ENCODE data around the gene ANTKMT. TPM values are rescaled to one million over a fixed set of nuclear protein-coding genes. Genes with fewer than 3 reads are reported as not detected.
"Not testable (repeated sequence)": the region's sequence is repeated elsewhere in the genome, so short reads cannot be mapped to it uniquely, and the experiment has no call there.

ANTKMT gene
- total RNA-seq, 6 experiments from 2014 or later = 19.7 to 56.0 (median 28.2) TPM

DNA sequence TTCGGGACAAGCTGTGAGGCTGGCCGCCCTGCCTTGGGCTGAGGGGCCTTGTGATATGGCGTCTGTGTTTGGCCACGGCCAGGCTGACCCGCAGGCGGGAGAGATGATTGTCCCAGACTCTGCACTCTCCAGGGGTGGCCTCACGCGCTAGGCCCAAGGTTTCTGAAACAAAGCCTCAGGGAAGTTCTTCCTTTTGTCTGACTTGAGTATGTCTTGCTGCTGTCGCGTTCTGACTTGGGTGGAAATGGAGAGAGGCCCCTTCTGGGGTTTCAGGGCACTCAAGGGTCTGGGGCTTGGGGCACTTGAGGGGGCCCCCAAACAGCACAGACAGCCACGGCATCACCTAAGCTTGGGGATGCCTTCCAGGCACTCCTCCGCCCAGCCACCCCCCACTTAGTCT lies 9.9 kb upstream of the ANTKMT start:
- H3K4me1 ChIP-seq = peaks cover 0 to 13% (median 0%) of the 10 kb centered on the region in 4 donors
- TF ChIP-seq, protein P1, sequence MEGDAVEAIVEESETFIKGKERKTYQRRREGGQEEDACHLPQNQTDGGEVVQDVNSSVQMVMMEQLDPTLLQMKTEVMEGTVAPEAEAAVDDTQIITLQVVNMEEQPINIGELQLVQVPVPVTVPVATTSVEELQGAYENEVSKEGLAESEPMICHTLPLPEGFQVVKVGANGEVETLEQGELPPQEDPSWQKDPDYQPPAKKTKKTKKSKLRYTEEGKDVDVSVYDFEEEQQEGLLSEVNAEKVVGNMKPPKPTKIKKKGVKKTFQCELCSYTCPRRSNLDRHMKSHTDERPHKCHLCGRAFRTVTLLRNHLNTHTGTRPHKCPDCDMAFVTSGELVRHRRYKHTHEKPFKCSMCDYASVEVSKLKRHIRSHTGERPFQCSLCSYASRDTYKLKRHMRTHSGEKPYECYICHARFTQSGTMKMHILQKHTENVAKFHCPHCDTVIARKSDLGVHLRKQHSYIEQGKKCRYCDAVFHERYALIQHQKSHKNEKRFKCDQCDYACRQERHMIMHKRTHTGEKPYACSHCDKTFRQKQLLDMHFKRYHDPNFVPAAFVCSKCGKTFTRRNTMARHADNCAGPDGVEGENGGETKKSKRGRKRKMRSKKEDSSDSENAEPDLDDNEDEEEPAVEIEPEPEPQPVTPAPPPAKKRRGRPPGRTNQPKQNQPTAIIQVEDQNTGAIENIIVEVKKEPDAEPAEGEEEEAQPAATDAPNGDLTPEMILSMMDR (IDR thresholded peaks at IDR 0.05) = no peak
- TF ChIP-seq POLR2A (IDR thresholded peaks at IDR 0.05) = no peak
- H3K27me3 ChIP-seq = no peaks in the 10 kb centered on the region
- ATAC-seq (no peak), DNase-seq (no peak)
- H3K27ac ChIP-seq = no peak overlapping the region
- 38% methylated on average over 2 of the region's 12 CpGs for WGBS (ENCODE audit: insufficient coverage, low coverage, low lambda C conversion rate, missing lambda C conversion rate)
- intact Hi-C loops (cut with DNase I) = loop anchor here (5.0 kb wide), 2 partner anchors 76 to 341 kb away; partner anchors contain the start of genes CHTF18 (in 1 of the 2) and RPUSD1 (in 1 of the 2)
- H3K4me3 ChIP-seq = no peak overlapping the region
- H3K9me3 ChIP-seq = no peaks in the 10 kb centered on the region
- H3K36me3 ChIP-seq = no peaks in the 10 kb centered on the region

DNA sequence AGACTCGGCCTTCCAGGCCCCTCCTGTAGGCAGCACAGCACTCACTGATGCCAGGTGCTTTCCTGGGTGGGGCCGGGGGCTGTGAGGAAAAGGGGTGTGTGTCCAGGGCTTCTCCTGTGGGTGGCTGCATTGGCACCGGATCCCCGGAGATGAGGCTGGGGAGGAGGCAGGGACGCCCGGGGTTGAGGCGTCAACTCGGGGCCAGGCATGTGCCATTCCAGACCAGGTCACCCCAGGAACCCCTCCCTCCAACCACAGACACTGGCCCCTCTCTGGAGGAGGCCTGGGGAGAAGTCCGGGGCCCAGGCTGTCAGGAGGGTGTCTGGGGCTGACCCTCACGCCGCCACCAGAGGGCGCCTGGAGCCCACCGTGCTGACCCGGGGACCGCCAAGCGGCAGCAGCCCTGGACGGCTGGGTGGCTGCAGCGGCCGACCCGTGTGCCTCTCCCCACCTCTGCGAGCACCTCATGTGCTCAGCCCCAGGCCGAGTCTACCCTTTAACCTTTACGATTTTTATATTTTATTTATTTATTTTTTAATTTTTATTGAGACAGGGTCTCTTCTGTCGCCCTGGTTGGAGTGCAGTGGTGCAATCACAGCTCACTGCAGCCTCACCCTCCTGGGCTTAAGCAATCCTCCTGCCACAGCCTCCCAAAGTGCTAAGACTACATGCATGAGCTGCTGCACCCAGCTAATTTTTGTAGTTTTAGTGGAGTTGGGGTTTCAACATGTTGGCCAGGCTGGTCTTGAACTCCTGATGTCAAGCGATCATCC lies 9.2 kb upstream of the ANTKMT start:
- Histone ChIP-seq H3K4me3 (no peak overlapping the region), H3K4me1 (peaks cover 0 to 20% (median 2%) of the 10 kb centered on the region in 4 donors), H3K36me3 (no peaks in the 10 kb centered on the region), H3K27ac (no peak overlapping the region), H3K27me3 (no peaks in the 10 kb centered on the region), H3K9me3 (no peaks in the 10 kb centered on the region)
- DNase-seq (peak; percentile 82 to 86 (median 86)), ATAC-seq (peak; percentile 70 to 75 (median 72))
- no peak for TF ChIP-seq POLR2A (IDR thresholded peaks at IDR 0.05)
- TF ChIP-seq, protein P1 (IDR thresholded peaks at IDR 0.05) = peak; percentile 91 to 96 (median 94)
- intact Hi-C loops (cut with DNase I) = loop anchor here (5.0 kb wide), 2 partner anchors 76 to 341 kb away; partner anchors contain the start of genes CHTF18 (in 1 of the 2) and RPUSD1 (in 1 of the 2)
- WGBS (ENCODE audit: insufficient coverage, low coverage, low lambda C conversion rate, missing lambda C conversion rate) = 2% methylated on average over 14 of the region's 25 CpGs

DNA sequence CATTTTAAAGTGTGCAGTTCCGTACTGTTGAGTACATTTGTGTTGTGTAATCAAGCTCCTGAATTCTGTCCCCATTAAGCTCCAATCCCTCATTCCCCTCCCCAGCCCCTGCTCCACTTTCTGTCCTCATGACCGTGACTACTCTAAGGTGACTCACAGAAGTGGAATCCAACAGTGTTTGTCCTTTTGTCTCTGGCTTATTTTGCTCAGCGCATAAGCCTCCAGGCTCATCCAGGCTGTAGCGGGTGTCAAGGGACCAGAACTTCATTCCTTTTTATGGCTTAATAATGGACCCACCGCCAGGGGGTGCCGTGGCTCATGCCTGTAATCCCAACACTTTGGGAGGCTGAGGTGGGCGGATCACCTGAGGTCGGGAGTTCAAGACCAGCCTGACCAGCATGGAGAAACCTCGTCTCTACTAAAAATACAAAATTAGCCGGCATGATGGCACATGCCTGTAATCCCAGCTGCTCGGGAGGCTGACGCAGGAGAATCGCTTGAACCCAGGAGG lies 8.2 kb upstream of the ANTKMT start:
- not testable (repeated sequence) for H3K27ac ChIP-seq, H3K27me3 ChIP-seq, DNase-seq, H3K4me3 ChIP-seq, H3K9me3 ChIP-seq, H3K36me3 ChIP-seq
- WGBS (ENCODE audit: insufficient coverage, low coverage, low lambda C conversion rate, missing lambda C conversion rate) = 43% methylated on average over 11 of the region's 13 CpGs
- peaks cover 0 to 20% (median 2%) of the 10 kb centered on the region in 4 donors for H3K4me1 ChIP-seq
- intact Hi-C loops (cut with DNase I) = loop anchor here (5.0 kb wide), 2 partner anchors 75 to 340 kb away; partner anchors contain the start of genes CHTF18 (in 1 of the 2) and RPUSD1 (in 1 of the 2)
- ATAC-seq = peak in 1 of 4 donors; percentile 35
- TF ChIP-seq, protein P1 (IDR thresholded peaks at IDR 0.05) = peak; percentile 36 to 48 (median 38)

DNA sequence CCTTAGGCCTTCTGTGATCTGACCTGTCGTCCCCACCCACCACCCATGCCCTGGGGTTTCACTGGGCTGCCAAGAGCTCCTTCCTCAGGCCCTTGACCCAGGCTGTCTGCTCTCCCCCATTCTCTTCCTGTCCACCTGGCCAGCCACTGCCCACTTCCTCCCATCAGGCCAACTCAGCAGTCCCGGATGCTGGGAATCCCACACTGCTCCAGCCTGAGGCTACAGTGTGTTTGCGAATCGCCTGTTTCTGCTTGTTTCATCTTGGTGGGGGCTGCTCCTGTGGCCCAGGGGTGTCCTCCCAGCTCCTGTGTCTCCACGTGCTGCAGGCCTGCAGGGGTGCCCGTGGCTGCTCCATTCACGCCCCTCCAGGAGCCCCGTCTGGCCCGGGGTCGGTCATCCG lies 6.9 kb upstream of the ANTKMT start:
- H3K4me1 ChIP-seq = peaks cover 0 to 20% (median 2%) of the 10 kb centered on the region in 4 donors
- no peaks in the 10 kb centered on the region for H3K27me3 ChIP-seq
- H3K27ac ChIP-seq = no peak overlapping the region
- TF ChIP-seq, protein P1 (IDR thresholded peaks at IDR 0.05) = no peak
- no peaks in the 10 kb centered on the region for H3K9me3 ChIP-seq
- ATAC-seq (no peak), DNase-seq (no peak)
- intact Hi-C loops (cut with DNase I) = loop anchor here (5.0 kb wide), 2 partner anchors 73 to 338 kb away; partner anchors contain the start of genes CHTF18 (in 1 of the 2) and RPUSD1 (in 1 of the 2)
- 58% methylated on average over 2 of the region's 11 CpGs for WGBS (ENCODE audit: insufficient coverage, low coverage, low lambda C conversion rate, missing lambda C conversion rate)
- no peaks in the 10 kb centered on the region for H3K36me3 ChIP-seq
- H3K4me3 ChIP-seq = no peak overlapping the region
